ENCODE measurements around the gene TMSB4X.
"Not testable (repeated sequence)": the region's sequence is repeated elsewhere in the genome, so short reads cannot be mapped to it uniquely, and the experiment has no call there.

Gene TMSB4X

DNA sequence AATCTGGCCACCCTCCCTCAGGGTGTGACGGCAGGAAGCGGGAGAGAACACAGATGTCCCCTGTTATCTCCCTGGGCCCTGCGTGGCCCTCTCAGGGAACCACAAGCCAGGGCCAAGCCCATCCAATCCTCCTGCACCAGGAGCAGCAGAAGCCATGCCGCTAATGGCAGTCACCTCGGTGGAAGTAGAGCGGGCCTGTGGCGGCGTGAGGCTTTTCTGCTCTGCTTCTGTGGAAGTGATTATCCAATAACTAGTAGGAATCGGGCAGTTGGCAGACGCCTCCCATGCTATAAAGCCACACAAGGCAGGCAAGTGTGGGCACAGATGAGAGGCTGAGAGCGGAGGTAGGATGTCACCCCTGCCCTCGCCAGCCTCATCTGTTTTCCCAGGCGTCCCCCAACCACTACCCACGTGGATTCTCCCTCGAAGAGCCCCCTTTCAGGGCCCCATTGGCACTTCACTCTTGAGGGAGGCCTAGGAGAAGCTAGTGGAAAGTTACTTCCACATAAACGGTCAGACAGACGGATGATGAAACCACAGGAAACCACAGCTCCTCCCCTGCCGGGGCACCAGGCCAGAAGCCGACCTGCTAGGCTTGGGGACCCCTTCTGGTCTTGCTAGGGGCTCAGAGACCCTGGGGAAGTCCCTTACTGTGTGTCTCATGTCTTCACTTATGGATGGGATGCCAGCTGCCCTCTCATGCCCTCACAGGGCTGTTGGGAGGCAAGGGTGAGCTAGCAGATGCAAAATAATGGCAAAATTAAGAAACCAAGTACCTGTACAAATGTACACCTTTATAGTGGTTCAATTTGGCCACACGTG lies 18.8 kb upstream of the TMSB4X start:
- peak; percentile 76 for DNase-seq

GRCh38 chrX:12956704-12957534 lies 18.0 kb upstream of the TMSB4X start:
- peak; percentile 82 for DNase-seq

DNA sequence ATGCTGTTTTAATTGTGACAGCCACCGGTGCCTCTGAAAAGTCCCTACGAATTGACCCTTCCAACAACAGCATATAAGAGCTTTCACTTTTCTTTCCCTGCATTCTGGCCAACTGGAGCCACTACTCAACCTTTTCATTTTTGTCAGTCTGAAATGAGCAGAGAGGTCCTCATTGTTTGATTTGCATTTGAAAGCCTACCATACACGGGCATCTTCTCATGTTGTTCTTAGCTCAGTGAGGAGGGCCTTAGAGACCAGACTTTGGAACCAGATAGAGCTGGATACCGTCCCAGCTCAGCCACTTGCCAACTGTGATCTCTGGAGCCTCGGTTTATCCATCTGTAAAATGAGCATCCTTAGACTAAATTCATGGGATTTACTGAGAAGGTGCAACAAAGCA lies 16.9 kb upstream of the TMSB4X start:
- DNase-seq, result no peak

GRCh38 chrX:12958461-12958860 lies 16.4 kb upstream of the TMSB4X start:
- no peak for DNase-seq

- no peak for DNase-seq
These were observed 13.7 kb upstream of the TMSB4X start for GRCh38 chrX:12961196-12961718.

DNA sequence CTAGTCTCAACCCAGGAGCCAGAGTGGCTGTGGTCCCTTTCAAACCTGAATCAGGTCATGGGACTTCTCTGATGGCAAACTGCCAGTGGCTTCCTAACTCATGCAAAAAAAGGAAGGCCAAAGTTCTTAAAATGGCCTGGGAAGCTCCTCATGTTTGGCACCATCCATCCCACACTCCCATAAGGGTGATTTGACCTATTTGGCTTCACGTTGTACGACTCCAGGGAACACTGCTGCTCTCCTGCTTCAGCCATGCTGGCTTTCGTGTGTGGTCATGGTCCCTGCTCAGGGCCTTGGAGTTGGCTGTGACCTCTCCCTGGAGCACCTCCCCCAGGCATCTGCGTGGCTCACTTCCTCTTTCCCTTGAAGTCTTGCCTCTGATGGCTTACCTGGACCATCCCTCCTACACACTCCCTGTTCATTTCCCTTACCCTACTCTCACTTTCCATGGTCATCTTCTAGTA lies 12.8 kb upstream of the TMSB4X start:
- DNase-seq, result no peak

DNA sequence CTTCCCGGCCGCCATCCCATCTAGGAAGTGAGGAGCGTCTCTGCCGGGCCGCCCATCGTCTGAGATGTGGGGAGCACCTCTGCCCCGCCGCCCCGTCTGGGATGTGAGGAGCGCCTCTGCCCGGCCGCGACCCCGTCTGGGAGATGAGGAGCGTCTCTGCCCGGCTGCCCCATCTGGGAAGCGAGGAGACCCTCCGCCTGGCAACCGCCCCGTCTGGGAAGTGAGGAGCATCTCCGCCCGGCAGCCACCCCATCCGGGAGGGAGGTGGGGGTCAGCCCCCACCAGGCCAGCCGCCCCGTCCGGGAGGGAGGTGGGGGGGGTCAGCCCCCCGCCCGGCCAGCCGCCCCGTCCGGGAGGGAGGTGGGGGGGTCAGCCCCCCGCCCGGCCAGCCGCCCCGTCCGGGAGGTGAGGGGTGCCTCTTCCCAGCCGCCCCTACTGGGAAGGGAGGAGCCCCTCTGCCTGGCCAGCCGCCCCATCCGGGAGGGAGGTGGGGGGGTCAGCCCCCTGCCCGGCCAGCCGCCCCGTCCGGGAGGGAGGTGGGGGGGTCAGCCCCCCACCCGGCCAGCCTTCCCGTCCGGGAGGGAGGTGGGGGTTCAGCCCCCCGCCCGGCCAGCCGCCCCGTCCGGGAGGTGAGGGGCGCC lies 11.6 kb upstream of the TMSB4X start:
- DNase-seq, result not testable (repeated sequence)

- no peak for DNase-seq
These were observed 9.6 kb upstream of the TMSB4X start for GRCh38 chrX:12965131-12965940.

GRCh38 chrX:12966151-12966550 lies 8.8 kb upstream of the TMSB4X start:
- DNase-seq, result no peak

- no peak for DNase-seq
These were observed 7.0 kb upstream of the TMSB4X start for GRCh38 chrX:12967711-12968465.

DNA sequence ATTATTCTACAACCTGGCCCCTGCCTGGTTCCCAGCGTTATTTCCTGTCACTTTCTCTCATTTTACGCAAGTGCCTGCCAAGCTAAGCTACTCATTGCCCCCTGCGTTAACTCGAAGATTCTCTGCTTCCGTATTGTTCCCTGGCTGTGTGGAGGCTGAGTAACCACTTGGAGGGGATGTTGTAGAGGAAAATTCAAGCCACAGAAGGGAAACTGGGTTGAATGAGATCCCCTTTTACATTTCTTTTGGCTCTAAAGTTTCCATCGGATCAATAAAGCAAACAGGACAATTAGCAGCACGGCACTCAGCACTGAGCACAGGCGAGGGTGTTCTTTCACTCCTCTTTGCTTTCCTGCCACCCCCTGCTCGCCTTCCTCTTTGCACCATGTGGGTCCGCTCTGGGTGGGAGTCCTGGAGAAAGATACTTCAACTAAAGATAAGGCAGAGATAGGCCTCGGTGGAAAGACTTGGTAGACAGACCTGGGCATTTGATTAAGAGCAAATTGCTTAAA lies 4.2 kb upstream of the TMSB4X start:
- DNase-seq, result peak; percentile 81

DNA sequence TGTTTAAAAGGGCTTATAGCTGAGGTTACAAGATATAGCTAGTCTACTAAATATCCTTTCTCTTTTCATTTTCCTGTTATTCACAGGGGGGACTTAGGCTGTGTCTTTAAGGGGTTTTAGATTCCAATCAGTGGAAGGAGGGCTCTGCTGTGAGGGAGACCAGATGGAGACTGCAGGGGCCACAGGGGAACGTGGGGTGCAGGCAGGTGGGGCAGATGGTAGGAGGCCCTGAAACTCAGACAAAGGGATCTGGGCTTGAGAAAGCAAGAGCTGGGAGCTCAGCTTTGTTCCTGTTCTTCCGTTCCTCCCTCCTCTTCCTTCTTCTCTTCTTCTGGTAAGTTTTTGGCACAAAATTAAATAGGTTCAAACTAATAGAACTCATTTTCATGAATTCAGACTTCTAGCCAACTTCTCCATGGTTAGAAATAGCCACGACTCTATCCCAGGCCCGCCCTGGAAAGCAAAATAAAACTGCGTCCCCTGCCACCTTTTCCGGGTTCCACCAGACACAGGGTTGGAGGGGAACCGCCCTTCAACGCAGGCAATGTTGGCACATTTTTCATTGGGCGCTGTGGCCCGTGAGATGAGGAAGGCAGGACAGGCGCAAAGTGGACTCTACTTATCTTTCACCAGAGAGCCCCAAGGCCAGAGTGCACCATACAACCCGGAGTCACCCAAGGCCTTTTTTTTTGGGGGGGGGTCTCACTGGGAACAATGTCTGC lies 3.5 kb upstream of the TMSB4X start:
- peak; percentile 51 for DNase-seq

DNA sequence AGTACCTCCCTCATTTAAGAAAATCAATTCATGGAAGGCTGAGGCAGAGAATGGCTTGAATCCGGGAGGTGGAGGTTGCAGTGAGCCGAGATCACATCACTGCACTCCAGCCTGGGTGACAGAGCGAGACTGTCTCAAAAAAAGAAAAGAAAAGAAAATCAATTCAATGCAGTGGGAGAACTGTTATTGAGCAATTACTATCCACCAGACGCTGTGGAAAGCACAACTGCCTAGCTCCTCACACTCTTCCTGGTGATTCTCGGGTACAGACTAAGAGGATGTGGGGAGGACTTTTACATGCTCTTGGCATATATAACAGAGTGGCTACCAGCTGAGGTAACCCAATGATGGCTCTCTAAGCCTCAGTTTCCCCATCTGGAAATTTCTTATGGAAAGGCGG lies 2.7 kb upstream of the TMSB4X start:
- no peak for DNase-seq

DNA sequence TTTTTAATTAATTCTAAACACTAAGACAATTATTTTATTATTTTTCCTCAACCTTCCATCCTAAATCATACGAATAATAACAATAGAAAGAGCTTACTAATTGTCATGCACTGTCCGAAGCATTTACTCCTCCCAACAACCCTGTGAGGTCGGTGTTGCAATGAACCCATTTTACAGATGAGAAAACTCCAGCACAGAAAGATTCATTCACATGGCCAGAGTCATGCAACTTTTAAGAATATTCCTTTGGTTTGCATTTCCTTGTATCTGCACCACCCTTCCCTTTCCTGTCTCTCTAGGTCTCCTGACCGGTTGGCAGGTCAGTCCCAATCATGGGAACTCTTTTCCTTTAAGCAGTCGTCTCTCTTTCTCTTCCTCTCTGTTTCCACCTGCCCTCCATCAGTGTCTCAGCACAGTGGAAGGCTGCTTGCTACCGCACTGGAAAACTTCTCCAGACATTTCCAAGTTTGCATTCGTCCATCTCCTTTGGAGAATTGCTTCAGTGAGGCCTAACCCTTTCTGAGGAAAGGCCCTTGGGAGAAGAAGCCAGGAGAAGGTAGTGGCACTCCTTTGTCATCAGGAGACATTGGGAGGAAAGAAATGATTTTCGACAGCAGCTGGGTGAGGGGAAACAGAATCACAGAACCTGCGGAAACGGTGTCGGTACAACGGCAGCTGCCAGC lies 1.9 kb upstream of the TMSB4X start:
- DNase-seq, result no peak

DNA sequence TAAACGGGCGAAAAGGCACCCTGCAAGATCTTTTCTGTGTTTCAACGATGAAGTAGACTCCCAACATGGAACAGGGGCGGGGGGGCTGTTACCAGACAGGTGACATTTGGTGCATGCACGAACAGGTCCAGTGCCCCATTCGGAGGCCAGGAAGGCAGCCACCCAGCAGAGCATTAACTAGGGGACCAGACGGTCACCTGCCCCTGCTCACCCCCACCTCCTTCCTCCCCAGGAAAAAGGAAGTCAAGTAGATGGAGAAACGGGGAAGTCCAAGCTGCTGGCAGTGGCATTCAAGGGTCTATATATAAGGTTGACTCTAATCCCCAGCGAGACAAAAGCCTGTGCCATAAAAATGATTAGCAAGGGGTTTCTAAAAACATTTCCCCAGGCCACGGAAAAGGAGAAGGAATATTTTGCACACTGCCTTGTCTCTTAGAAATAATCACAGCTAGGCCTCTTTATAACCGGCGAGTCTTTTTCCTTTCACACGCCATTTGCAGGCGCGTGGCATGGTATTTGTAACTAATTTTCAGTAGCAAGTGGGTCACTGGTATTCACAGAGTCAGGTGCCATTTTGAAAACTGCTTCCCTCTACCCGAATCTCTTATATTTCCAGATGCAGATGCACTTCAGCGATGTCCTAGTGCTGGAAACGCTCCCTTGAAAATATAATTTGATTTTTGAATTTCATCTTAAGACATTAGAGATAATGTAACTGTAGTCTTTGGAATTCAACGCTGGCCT lies 1.2 kb upstream of the TMSB4X start:
- DNase-seq, result peak; percentile 63

DNA sequence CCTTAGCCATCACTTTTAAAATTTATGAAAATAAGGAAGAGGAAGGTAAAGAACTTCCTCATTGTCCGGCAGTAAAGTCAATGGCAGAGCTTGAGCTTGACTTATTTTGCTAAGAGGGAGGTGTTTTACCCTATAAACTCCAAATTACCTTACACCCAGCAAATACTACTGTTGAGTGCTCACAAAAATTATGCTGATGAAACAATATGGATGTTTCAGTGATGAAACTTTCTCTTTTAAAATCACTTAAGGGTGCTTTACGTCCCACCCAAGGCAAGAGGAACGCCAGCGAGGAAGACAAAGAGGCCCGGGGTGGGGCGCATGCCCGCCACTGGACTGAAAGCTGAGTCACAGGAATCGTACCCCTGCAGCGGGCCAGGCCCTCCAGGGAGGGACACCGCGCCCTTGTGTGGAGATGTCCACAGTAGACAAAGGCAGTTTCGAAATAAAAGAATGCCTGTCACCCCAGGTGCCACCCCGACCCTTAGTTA lies 560 bp upstream of the TMSB4X start:
- DNase-seq, result no peak

- no peak for DNase-seq
These were observed 708 bp downstream of the TMSB4X start for GRCh38 chrX:12975670-12975965.

DNA sequence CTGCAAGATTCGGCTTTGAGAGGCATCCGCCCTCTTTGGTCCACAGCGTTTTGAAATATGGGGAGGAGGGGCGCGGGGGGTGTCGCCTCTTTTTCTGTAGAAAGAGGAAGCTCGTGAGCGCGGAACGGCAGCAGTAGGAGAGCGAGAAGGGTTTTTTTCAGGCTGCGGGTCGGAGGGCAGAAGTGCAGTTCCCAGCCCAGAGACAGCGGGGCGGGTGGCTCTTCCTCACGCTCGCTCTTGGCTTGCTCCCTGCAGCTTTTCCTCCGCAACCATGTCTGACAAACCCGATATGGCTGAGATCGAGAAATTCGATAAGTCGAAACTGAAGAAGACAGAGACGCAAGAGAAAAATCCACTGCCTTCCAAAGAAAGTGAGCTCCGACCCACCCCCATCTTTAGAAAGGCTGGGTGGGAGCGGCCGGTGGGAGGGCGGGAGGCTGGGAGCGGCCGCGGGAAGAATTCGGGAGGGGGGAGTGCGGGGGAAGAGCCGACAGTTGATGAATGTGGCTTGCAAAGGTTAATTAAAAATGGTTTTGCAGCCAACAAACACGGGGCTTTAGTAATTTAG lies 1.2 kb downstream of the TMSB4X start:
- peak; percentile 50 for DNase-seq
